Measurements from ENCODE around the gene SSH2.
A peak's percentile ranks its signal among the peaks of the same experiment; 100 is the strongest.

Gene SSH2

DNA sequence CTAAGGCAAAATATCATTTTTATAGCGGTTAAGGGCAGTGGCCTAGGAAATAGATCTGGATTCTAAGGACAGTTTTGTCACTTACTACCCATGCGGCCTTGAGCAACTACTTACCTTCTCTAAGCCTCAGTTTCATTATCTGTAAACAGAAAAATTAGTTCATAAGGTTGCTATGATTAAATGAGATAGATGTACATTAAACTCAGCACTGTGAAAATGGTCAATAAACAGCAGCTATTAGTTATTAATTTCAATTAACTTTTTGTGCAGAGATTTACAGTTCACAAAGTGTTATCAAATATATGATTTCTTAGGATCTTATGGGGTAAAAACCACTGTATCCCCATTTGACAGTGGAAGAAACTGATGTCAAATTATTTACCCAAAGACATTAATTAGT, 171.8 kb downstream of the SSH2 start:
- intact Hi-C loops (cut with DNase I; ENCODE audit: low total_unique reads): no loop called here
- H3K27me3 ChIP-seq: no peaks in the 10 kb centered on the region
- peaks cover 0 to 10% (median 3%) of the 10 kb centered on the region in 4 donors for H3K4me1 ChIP-seq
- TF ChIP-seq, protein P1, sequence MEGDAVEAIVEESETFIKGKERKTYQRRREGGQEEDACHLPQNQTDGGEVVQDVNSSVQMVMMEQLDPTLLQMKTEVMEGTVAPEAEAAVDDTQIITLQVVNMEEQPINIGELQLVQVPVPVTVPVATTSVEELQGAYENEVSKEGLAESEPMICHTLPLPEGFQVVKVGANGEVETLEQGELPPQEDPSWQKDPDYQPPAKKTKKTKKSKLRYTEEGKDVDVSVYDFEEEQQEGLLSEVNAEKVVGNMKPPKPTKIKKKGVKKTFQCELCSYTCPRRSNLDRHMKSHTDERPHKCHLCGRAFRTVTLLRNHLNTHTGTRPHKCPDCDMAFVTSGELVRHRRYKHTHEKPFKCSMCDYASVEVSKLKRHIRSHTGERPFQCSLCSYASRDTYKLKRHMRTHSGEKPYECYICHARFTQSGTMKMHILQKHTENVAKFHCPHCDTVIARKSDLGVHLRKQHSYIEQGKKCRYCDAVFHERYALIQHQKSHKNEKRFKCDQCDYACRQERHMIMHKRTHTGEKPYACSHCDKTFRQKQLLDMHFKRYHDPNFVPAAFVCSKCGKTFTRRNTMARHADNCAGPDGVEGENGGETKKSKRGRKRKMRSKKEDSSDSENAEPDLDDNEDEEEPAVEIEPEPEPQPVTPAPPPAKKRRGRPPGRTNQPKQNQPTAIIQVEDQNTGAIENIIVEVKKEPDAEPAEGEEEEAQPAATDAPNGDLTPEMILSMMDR (IDR thresholded peaks at IDR 0.05): no peak
- DNase-seq: no peak
- H3K4me3 ChIP-seq: peak overlapping the region in 1 of 2 donors; percentile 66
- no peak overlapping the region for H3K27ac ChIP-seq
- H3K36me3 ChIP-seq: peaks cover 0 to 5% (median 3%) of the 10 kb centered on the region in 3 donors
- H3K9me3 ChIP-seq: no peaks in the 10 kb centered on the region

DNA sequence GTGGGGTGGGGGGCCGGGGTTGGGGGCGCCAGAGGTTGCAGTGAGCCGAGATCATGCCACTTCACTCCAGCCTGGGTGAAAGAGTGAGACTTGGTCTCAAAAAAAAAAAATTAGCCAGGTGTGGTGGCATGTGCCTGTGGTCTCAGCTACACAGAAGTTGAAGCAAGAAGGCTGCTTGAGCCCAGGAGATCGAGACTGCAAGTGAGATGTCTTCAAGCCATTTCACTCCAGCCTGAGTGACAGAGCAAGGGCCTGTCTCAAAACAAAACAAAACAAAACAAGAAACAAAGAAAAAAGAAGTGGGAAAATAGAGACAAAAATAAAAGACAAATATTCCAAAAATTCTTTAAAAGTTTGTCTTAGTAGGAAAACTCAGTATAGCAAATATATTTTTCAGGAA, 172.2 kb downstream of the SSH2 start:
- Histone ChIP-seq H3K9me3 (no peaks in the 10 kb centered on the region), H3K4me3 (no peak overlapping the region), H3K27ac (no peak overlapping the region), H3K27me3 (no peaks in the 10 kb centered on the region), H3K36me3 (peaks cover 0 to 9% (median 6%) of the 10 kb centered on the region in 3 donors), H3K4me1 (peaks cover 0 to 10% (median 3%) of the 10 kb centered on the region in 4 donors)
- intact Hi-C loops (cut with DNase I; ENCODE audit: low total_unique reads): no loop called here
- TF ChIP-seq, protein P1 (IDR thresholded peaks at IDR 0.05): no peak
- DNase-seq: no peak

DNA sequence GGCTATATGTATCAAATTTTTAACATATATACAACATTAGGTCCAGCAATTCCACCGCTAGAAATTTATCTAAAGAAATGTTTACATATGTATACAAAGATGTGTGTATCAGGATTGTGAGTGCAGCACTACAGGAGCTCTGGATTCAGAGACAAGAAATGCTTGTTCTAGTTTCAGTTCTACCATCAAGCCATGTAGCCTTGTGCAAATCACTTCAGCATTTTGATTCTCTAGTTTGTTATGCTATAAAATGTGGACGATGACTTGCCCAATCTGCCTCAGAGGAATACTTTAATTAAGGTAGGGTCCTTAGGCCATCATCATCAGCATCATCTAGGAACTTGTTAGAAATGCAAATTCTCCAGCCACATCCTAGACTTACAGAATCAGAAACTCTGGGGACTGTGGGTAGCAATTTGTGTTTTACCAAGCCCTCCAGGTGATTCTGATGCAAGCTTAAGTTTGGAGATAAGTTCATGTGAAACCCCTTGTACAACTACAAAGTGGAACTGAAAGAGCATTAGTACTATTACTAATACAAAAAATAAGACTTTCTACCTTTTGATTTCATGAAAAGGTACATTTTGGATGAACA, 176.1 kb downstream of the SSH2 start:
- Histone ChIP-seq H3K9me3 (no peaks in the 10 kb centered on the region), H3K27me3 (no peaks in the 10 kb centered on the region), H3K4me1 (no peaks in the 10 kb centered on the region), H3K36me3 (peaks cover 0 to 10% (median 6%) of the 10 kb centered on the region in 3 donors), H3K27ac (no peak overlapping the region), H3K4me3 (no peak overlapping the region)
- DNase-seq: no peak
- intact Hi-C loops (cut with DNase I; ENCODE audit: low total_unique reads): no loop called here
- TF ChIP-seq, protein P1 (IDR thresholded peaks at IDR 0.05): no peak

DNA sequence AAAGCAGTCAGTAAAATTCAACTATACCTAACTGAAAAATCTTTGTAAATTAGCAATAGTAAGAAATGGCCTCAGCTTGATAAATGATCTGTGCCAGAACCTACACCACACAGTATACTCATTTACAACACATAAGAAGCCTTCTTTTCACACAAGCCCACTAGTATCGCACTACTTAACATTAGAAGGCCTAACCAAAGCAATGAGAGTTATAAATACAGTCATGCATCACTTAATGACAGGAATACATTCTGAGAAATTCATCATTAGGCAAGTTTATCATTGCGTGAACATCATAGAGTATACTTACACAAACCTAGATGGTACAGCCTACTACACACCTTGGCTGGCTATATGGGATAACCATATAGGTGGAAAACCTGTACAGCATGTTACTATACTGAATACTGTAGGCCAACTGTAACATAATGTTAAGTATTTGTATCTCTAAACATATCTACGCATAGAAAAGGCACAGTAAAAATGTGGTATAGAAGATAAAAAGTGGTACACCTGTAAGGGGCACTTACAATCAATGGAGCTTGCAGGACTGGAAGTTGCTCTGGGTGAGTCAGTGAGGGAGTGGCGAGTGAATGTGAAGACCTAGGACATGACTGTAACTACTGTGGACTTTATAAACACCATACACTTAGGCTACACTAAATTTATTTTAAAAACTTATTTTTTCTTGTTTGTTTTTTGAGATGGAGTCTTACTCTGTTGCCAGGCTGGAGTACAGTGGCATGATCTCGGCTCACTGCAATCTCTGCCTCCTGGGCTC, 180.8 kb downstream of the SSH2 start:
- Histone ChIP-seq H3K4me3 (no peak overlapping the region), H3K9me3 (no peaks in the 10 kb centered on the region), H3K36me3 (peaks cover 0 to 10% (median 6%) of the 10 kb centered on the region in 3 donors), H3K4me1 (peaks cover 0 to 2% (median 0%) of the 10 kb centered on the region in 4 donors), H3K27me3 (no peaks in the 10 kb centered on the region), H3K27ac (no peak overlapping the region)
- TF ChIP-seq, protein P1 (IDR thresholded peaks at IDR 0.05): no peak
- no peak for DNase-seq
- intact Hi-C loops (cut with DNase I; ENCODE audit: low total_unique reads): no loop called here

DNA sequence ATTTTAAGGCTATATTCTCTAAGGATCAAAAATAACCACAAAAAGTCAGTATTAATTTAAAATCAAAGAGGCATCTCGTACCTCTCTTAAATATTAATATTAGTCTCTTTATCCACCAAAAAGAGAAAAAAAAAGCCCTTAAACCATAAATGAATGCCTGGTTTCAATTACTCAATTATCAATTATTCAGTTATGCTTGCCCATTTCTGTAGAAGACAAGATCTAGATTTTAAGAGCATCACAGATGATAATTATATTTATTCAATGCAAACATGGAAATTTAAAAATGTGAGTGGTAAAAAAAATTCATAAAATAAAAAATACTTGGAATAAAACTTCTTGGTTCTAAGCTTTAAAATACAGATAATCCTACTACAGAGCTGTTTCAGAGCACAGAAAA, 181.6 kb downstream of the SSH2 start:
- no peak overlapping the region for H3K27ac ChIP-seq
- no peaks in the 10 kb centered on the region for H3K9me3 ChIP-seq
- TF ChIP-seq, protein P1 (IDR thresholded peaks at IDR 0.05): no peak
- H3K4me1 ChIP-seq: peaks cover 0 to 4% (median 0%) of the 10 kb centered on the region in 4 donors
- intact Hi-C loops (cut with DNase I; ENCODE audit: low total_unique reads): no loop called here
- no peaks in the 10 kb centered on the region for H3K27me3 ChIP-seq
- H3K36me3 ChIP-seq: peaks cover 0 to 6% (median 5%) of the 10 kb centered on the region in 3 donors
- H3K4me3 ChIP-seq: no peak overlapping the region
- DNase-seq: no peak

All from tibial artery (tissue), 4 donors.